RWPE2 (cell line): ENCODE results near the gene WDR77.
A peak's percentile ranks its signal among the peaks of the same experiment; 100 is the strongest.

ENCODE experiments used
- ATAC-seq: fragments of 200-7000 bp; cut with Tn5 transposase; 3 replicates; pipeline ENCODE4 v1.9.1; 2021; ENCODE audit warnings: low read depth
- DNase-seq: peaks from one replicate; pipeline ENCODE4 v3.0.0-alpha.2; 2020; ENCODE audit warnings: low spot score
- H3K27ac ChIP-seq: fragments of 450-650 bp; 2 replicates; pipeline ENCODE4 v1.5.1; 2017; ENCODE audit warnings: mild to moderate bottlenecking; ENCODE audit not compliant: poor library complexity, severe bottlenecking
- H3K27me3 ChIP-seq: fragments of 250-450 bp; sonication (Bioruptor Pico); 2 replicates; pipeline ENCODE4 v1.5.1; 2021; ENCODE audit warnings: mild to moderate bottlenecking, moderate library complexity; ENCODE audit not compliant: insufficient read depth, poor library complexity, severe bottlenecking
- H3K36me3 ChIP-seq: fragments of 250-450 bp; sonication (Bioruptor Pico); 2 replicates; pipeline ENCODE4 v1.5.1; 2020; ENCODE audit warnings: low read depth, mild to moderate bottlenecking, moderate library complexity
- H3K4me1 ChIP-seq: fragments of 250-450 bp; sonication (Bioruptor Pico); 2 replicates; pipeline ENCODE4 v1.5.1; 2021; ENCODE audit warnings: mild to moderate bottlenecking, moderate library complexity; ENCODE audit not compliant: insufficient read depth, poor library complexity, severe bottlenecking
- H3K4me3 ChIP-seq: fragments of 250-450 bp; sonication (Bioruptor Pico); 2 replicates; pipeline ENCODE4 v1.5.1; 2021; ENCODE audit warnings: mild to moderate bottlenecking, moderate library complexity; ENCODE audit not compliant: severe bottlenecking
- H3K9me3 ChIP-seq: fragments of 250-450 bp; sonication (Bioruptor Pico); 2 replicates; pipeline ENCODE4 v1.5.1; 2021; ENCODE audit warnings: mild to moderate bottlenecking, moderate library complexity; ENCODE audit not compliant: severe bottlenecking
- CTCF ChIP-seq: fragments of 450-650 bp; IDR thresholded peaks from one replicate; pipeline ENCODE4 v1.5.1; 2017; ENCODE audit warnings: mild to moderate bottlenecking, moderate library complexity; ENCODE audit not compliant: poor library complexity, severe bottlenecking

The WDR77 gene

GRCh38 chr1:111452581-111452980, 3.5 kb upstream of the WDR77 start:
- no peaks in the 10 kb centered on the region for H3K27me3 ChIP-seq
- no peak for TF ChIP-seq CTCF
- peaks cover 68% of the 10 kb centered on the region for H3K36me3 ChIP-seq
- H3K27ac ChIP-seq: no peak overlapping the region
- DNase-seq: no peak
- peaks cover 9% of the 10 kb centered on the region for H3K4me1 ChIP-seq
- no peak overlapping the region for H3K4me3 ChIP-seq
- ATAC-seq: no peak
- no peaks in the 10 kb centered on the region for H3K9me3 ChIP-seq

GRCh38 chr1:111450185-111450584, 1.1 kb upstream of the WDR77 start:
- H3K9me3 ChIP-seq: no peaks in the 10 kb centered on the region
- H3K4me3 ChIP-seq: peak overlapping the region; percentile 80
- no peak for TF ChIP-seq CTCF
- H3K36me3 ChIP-seq: peaks cover 66% of the 10 kb centered on the region
- ATAC-seq (no peak), DNase-seq (no peak)
- H3K4me1 ChIP-seq: peaks cover 18% of the 10 kb centered on the region
- H3K27ac ChIP-seq: peak overlapping the region; percentile 49
- no peaks in the 10 kb centered on the region for H3K27me3 ChIP-seq

GRCh38 chr1:111449703-111450017, 604 bp upstream of the WDR77 start:
- DNase-seq (no peak), ATAC-seq (no peak; the same call in 2 of the 3 replicates)
- H3K9me3 ChIP-seq: no peaks in the 10 kb centered on the region
- TF ChIP-seq CTCF: no peak
- H3K27ac ChIP-seq: peak overlapping the region; percentile 49
- peaks cover 66% of the 10 kb centered on the region for H3K36me3 ChIP-seq
- H3K27me3 ChIP-seq: no peaks in the 10 kb centered on the region
- H3K4me1 ChIP-seq: peaks cover 18% of the 10 kb centered on the region
- peak overlapping the region; percentile 80 for H3K4me3 ChIP-seq

GRCh38 chr1:111448482-111448917, 556 bp downstream of the WDR77 start:
- no peak for TF ChIP-seq CTCF
- peak; percentile 56 for DNase-seq
- H3K4me1 ChIP-seq: peaks cover 18% of the 10 kb centered on the region
- no peaks in the 10 kb centered on the region for H3K9me3 ChIP-seq
- H3K36me3 ChIP-seq: peaks cover 66% of the 10 kb centered on the region
- peak; percentile 38 for ATAC-seq
- no peaks in the 10 kb centered on the region for H3K27me3 ChIP-seq
- peak overlapping the region; percentile 80 for H3K4me3 ChIP-seq
- H3K27ac ChIP-seq: peak overlapping the region; percentile 49

GRCh38 chr1:111446967-111447892, 1.8 kb downstream of the WDR77 start:
- no peak for DNase-seq
- H3K27ac ChIP-seq: peak overlapping the region; percentile 49
- H3K27me3 ChIP-seq: no peaks in the 10 kb centered on the region
- no peak for TF ChIP-seq CTCF
- no peak for ATAC-seq
- no peaks in the 10 kb centered on the region for H3K9me3 ChIP-seq
- peaks cover 71% of the 10 kb centered on the region for H3K36me3 ChIP-seq
- peak overlapping the region; percentile 80 for H3K4me3 ChIP-seq
- H3K4me1 ChIP-seq: peaks cover 18% of the 10 kb centered on the region
